AG04450 (cell line): ENCODE data around the gene PDSS2. TPM values are rescaled to one million over a fixed set of nuclear protein-coding genes. Genes with fewer than 3 reads are reported as not detected.

ENCODE experiments used
- CTCF ChIA-PET: fragments of 300-600, 350-600 bp; formaldehyde crosslinking; extraction: SDS; loops from one replicate; lab custom pipeline; 2022; ENCODE audit warnings: antibody characterized with exemption, inconsistent platforms; lab: Charles Lee
- POLR2A ChIA-PET: fragments of 350-600 bp; formaldehyde crosslinking; extraction: SDS; loops from one replicate; lab custom pipeline; 2021; ENCODE audit warnings: antibody characterized with exemption, inconsistent platforms; lab: Yijun Ruan, JAX
- DNase-seq: peaks from one replicate; pipeline ENCODE4 v3.0.0-alpha.2; 2011; ENCODE audit warnings: low read depth, low spot score
- H3K27ac ChIP-seq: one replicate; pipeline ENCODE4 v1.5.1; 2012; ENCODE audit warnings: low read depth, low read length, control low read depth
- H3K27me3 ChIP-seq: one replicate; pipeline ENCODE4 v1.6.0; 2012; ENCODE audit warnings: low read length; ENCODE audit not compliant: control insufficient read depth, insufficient read depth
- H3K4me3 ChIP-seq: 2 replicates; pipeline ENCODE4 v1.5.1; 2011; ENCODE audit warnings: mild to moderate bottlenecking, low read depth, low read length, control low read depth
- H3K9me3 ChIP-seq: 2 replicates; pipeline ENCODE4 v1.5.1; 2012; ENCODE audit warnings: low read length; ENCODE audit not compliant: control insufficient read depth, insufficient read depth
- CTCF ChIP-seq: IDR thresholded peaks from 2 replicates; pipeline ENCODE4 v1.5.1; 2011; ENCODE audit warnings: low read depth, low read length, control low read depth, inconsistent platforms
- polyA plus RNA-seq: library from polyadenylated mRNA; depleted of rRNA; stranded (reverse); fragments of >200 nt; gene quantifications from 2 replicates; pipeline ENCODE4 v1.2.3, GENCODE V29; 2011

PDSS2 gene
- polyA plus RNA-seq, 1 experiment = 19.1 TPM

- no peak for TF ChIP-seq CTCF
- no peaks in the 10 kb centered on the region for H3K9me3 ChIP-seq
- POLR2A ChIA-PET = no interaction called here
- no peak for DNase-seq
- CTCF ChIA-PET = no interaction called here
- H3K27me3 ChIP-seq = no peaks in the 10 kb centered on the region
- no peak overlapping the region for H3K27ac ChIP-seq
- no peak overlapping the region for H3K4me3 ChIP-seq
Observed at GRCh38 chr6:107259951-107260350, 199.4 kb downstream of the PDSS2 start.

DNA sequence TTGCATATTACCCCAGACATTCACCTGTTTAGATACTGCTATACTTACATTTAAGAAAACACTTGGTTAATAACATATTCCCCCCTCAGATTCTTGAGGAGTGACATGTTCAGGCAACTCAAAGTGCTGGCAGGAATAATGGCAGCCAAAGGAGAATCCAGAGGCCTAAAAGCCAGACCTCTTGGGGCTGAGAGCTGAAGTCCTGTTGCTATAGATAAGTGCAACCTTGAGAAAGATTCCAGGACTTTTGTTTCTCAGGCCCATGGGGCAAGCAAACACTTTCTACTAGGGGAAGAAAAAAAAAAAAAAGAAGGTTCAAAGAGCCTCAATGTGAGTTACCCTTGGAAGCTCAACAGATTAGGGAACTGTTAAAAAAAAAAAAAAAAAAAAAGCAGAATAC, 211.2 kb downstream of the PDSS2 start:
- TF ChIP-seq CTCF = no peak
- POLR2A ChIA-PET = no interaction called here
- CTCF ChIA-PET = no interaction called here
- Histone ChIP-seq H3K27me3 (no peaks in the 10 kb centered on the region), H3K4me3 (no peak overlapping the region), H3K27ac (no peak overlapping the region), H3K9me3 (no peaks in the 10 kb centered on the region)
- no peak for DNase-seq

GRCh38 chr6:107246972-107247615, 212.3 kb downstream of the PDSS2 start:
- no peaks in the 10 kb centered on the region for H3K27me3 ChIP-seq
- ChIA-PET CTCF (no interaction called here), POLR2A (no interaction called here)
- H3K4me3 ChIP-seq = no peak overlapping the region
- H3K27ac ChIP-seq = no peak overlapping the region
- TF ChIP-seq CTCF = no peak
- no peak for DNase-seq
- no peaks in the 10 kb centered on the region for H3K9me3 ChIP-seq

- H3K27ac ChIP-seq = no peak overlapping the region
- no peaks in the 10 kb centered on the region for H3K27me3 ChIP-seq
- H3K4me3 ChIP-seq = no peak overlapping the region
- no peak for TF ChIP-seq CTCF
- no peak for DNase-seq
- no peaks in the 10 kb centered on the region for H3K9me3 ChIP-seq
- POLR2A ChIA-PET = no interaction called here
- CTCF ChIA-PET = interaction anchor here (0.6 kb wide), 1 partner anchor 9 kb away, joined by 3 read pairs; no protein-coding TSS in a partner anchor
Observed at GRCh38 chr6:107246249-107246971, 213.0 kb downstream of the PDSS2 start.

DNA sequence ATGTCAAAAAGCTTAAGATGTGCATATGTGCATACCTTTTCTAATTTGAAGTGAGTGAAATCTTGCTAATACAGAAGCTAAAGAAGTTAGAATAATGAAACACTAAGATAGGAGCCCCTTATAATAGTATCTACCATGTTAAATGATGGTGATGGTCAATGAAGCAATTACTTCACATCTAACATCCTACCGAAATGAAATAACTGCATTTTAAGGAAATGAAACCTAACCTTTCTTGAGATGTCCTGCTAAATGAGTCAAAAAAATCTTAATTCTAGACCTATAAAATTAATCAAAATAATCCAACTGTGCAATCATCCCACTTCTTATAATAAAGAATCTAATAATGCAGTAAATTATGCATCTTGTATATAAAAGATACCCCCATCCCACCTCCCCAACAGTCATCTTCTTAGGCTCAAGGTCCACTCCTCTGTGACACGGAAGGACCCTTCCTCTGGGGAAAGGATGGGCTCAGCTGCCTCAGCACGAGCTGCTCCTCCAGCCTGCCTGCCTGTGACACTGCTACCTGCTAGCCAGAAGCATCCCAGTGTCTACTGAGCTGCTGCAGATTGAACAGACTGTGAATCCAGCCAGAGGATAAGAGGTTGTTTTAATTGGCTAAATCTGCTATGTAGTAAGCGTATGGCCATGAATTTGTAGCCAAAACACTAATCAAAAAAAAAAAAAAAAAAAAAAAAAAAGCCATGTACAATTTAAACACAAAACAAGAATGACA, 214.5 kb downstream of the PDSS2 start:
- CTCF ChIA-PET = no interaction called here
- POLR2A ChIA-PET = no interaction called here
- no peak overlapping the region for H3K27ac ChIP-seq
- no peak for TF ChIP-seq CTCF
- H3K27me3 ChIP-seq = no peaks in the 10 kb centered on the region
- no peak overlapping the region for H3K4me3 ChIP-seq
- no peaks in the 10 kb centered on the region for H3K9me3 ChIP-seq
- DNase-seq = no peak
